WTC11 (cell line): Measurements from ENCODE around the gene SMAD6. TPM values are rescaled to one million over a fixed set of nuclear protein-coding genes. Genes with fewer than 3 reads are reported as not detected.

ENCODE experiments used
- ATAC-seq: fragments of 200-7000 bp; cut with Tn5 transposase; 2 replicates; pipeline ENCODE4 v1.10.0; 2021; ENCODE audit warnings: mild to moderate bottlenecking, moderate library complexity
- CTCF ChIA-PET: fragments of 300-600 bp; sonication (Branson Sonifier 250); formaldehyde crosslinking; loops from one replicate; lab custom pipeline; 2021; ENCODE audit warnings: antibody characterized with exemption; lab: Charles Lee
- POLR2A ChIA-PET: fragments of 350-600 bp; sonication (Branson Sonifier 250); formaldehyde crosslinking; loops from one replicate; lab custom pipeline; 2021; ENCODE audit warnings: antibody characterized with exemption; lab: Charles Lee
- DNase-seq: peaks from one replicate; pipeline ENCODE4 v3.0.0; 2021; ENCODE audit warnings: low spot score
- H3K27ac Mint-ChIP-seq: 2 replicates; pipeline ENCODE4 v1.8.0; 2021; ENCODE audit warnings: mixed read lengths
- H3K27me3 Mint-ChIP-seq: 2 replicates; pipeline ENCODE4 v1.8.0; 2021; ENCODE audit warnings: low read depth, mild to moderate bottlenecking, moderate library complexity, mixed read lengths
- H3K36me3 Mint-ChIP-seq: 2 replicates; pipeline ENCODE4 v1.8.0; 2021; ENCODE audit warnings: mixed read lengths
- H3K4me1 Mint-ChIP-seq: 2 replicates; pipeline ENCODE4 v1.8.0; 2022; ENCODE audit warnings: mixed read lengths
- H3K4me3 Mint-ChIP-seq: 2 replicates; pipeline ENCODE4 v1.8.0; 2021; ENCODE audit warnings: mild to moderate bottlenecking, moderate library complexity, mixed read lengths
- H3K9me3 Mint-ChIP-seq: 2 replicates; pipeline ENCODE4 v1.8.0; 2021; ENCODE audit warnings: mixed read lengths
- GTF2I ChIP-seq: fragments of 250-450 bp; sonication (Bioruptor Pico); conservative IDR thresholded peaks from 2 replicates; pipeline ENCODE4 v1.4.0; 2021; ENCODE audit warnings: mild to moderate bottlenecking
- IRF2 ChIP-seq: sonication (generic); formaldehyde crosslinking; IDR thresholded peaks from 2 replicates; pipeline ENCODE4 v1.8.0; 2022; ENCODE audit warnings: low read depth, missing genetic modification reagents, borderline replicate concordance
- JAZF1 ChIP-seq: fragments of 250-450 bp; sonication (Bioruptor Pico); IDR thresholded peaks from 2 replicates; pipeline ENCODE4 v1.9.0; 2021; ENCODE audit warnings: moderate library complexity, mild to moderate bottlenecking, inconsistent platforms
- MXD4 ChIP-seq: fragments of 250-450 bp; sonication (Bioruptor Pico); IDR thresholded peaks from 2 replicates; pipeline ENCODE4 v1.8.0; 2021; ENCODE audit warnings: mild to moderate bottlenecking, moderate library complexity, borderline replicate concordance
- RORB ChIP-seq: fragments of 250-450 bp; sonication (Bioruptor Pico); IDR thresholded peaks from 2 replicates; pipeline ENCODE4 v1.9.0; 2021; ENCODE audit warnings: mild to moderate bottlenecking
- TCF7 ChIP-seq: sonication (generic); formaldehyde crosslinking; IDR thresholded peaks from 2 replicates; pipeline ENCODE4 v1.8.0; 2022; ENCODE audit warnings: mild to moderate bottlenecking, low read depth, missing genetic modification reagents, moderate library complexity
- TP53 ChIP-seq: sonication (generic); formaldehyde crosslinking; IDR thresholded peaks from 2 replicates; pipeline ENCODE4 v1.8.1; 2023; ENCODE audit warnings: mild to moderate bottlenecking, missing genetic modification reagents
- ZNF232 ChIP-seq: sonication (generic); formaldehyde crosslinking; IDR thresholded peaks from 2 replicates; pipeline ENCODE4 v1.8.0; 2022; ENCODE audit warnings: mild to moderate bottlenecking, missing genetic modification reagents
- ZNF396 ChIP-seq: fragments of 250-450 bp; sonication (Bioruptor Pico); IDR thresholded peaks from 2 replicates; pipeline ENCODE4 v1.8.0; 2021; ENCODE audit warnings: mild to moderate bottlenecking, moderate library complexity, borderline replicate concordance
- total RNA-seq: library from RNA; stranded (reverse); gene quantifications from 3 replicates; pipeline ENCODE4 v1.2.3, GENCODE V29; 2021
- TF ChIP-seq, protein P1 (sequence below): sonication (generic); formaldehyde crosslinking; IDR thresholded peaks from 2 replicates; pipeline ENCODE4 v1.8.0; 2023; ENCODE audit warnings: missing genetic modification reagents
- TF ChIP-seq, protein P2 (sequence below): sonication (generic); formaldehyde crosslinking; IDR thresholded peaks from 2 replicates; pipeline ENCODE4 v1.8.0; 2022; ENCODE audit warnings: mild to moderate bottlenecking, missing genetic modification reagents
- TF ChIP-seq, protein P3 (sequence below): sonication (generic); formaldehyde crosslinking; IDR thresholded peaks from 2 replicates; pipeline ENCODE4 v1.8.1; 2023; ENCODE audit warnings: mild to moderate bottlenecking, missing genetic modification reagents
- TF ChIP-seq, protein P4 (sequence below): sonication (generic); formaldehyde crosslinking; IDR thresholded peaks from 2 replicates; pipeline ENCODE4 v1.8.1; 2022; ENCODE audit warnings: mild to moderate bottlenecking, missing genetic modification reagents, moderate library complexity, borderline replicate concordance
- TF ChIP-seq, protein P5 (sequence below): sonication (generic); formaldehyde crosslinking; IDR thresholded peaks from 2 replicates; pipeline ENCODE4 v1.8.1; 2022; ENCODE audit warnings: mild to moderate bottlenecking, moderate library complexity, missing genetic modification reagents
- TF ChIP-seq, protein P6 (sequence below): sonication (generic); formaldehyde crosslinking; IDR thresholded peaks from 2 replicates; pipeline ENCODE4 v1.8.1; 2023; ENCODE audit warnings: mild to moderate bottlenecking, missing genetic modification reagents, borderline replicate concordance
- TF ChIP-seq, protein P7 (sequence below): sonication (generic); formaldehyde crosslinking; IDR thresholded peaks from 2 replicates; pipeline ENCODE4 v1.8.1; 2022; ENCODE audit warnings: low read depth, mild to moderate bottlenecking, moderate library complexity, missing genetic modification reagents, borderline replicate concordance
- TF ChIP-seq, protein P8 (sequence below): fragments of 250-450 bp; sonication (Bioruptor Pico); IDR thresholded peaks from 2 replicates; pipeline ENCODE4 v2.1.2; 2022; ENCODE audit warnings: mild to moderate bottlenecking, moderate library complexity
- TF ChIP-seq, protein P9 (sequence below): fragments of 250-450 bp; sonication (Bioruptor Pico); IDR thresholded peaks from 2 replicates; pipeline ENCODE4 v1.9.0; 2021; ENCODE audit warnings: moderate library complexity, mild to moderate bottlenecking, inconsistent platforms, borderline replicate concordance
- TF ChIP-seq, protein P10 (sequence below): fragments of 250-450 bp; sonication (Bioruptor Pico); IDR thresholded peaks from 2 replicates; pipeline ENCODE4 v1.8.0; 2021; ENCODE audit warnings: mild to moderate bottlenecking

SMAD6 gene
- total RNA-seq, 1 experiment from 2014 or later, result 13.9 TPM

DNA sequence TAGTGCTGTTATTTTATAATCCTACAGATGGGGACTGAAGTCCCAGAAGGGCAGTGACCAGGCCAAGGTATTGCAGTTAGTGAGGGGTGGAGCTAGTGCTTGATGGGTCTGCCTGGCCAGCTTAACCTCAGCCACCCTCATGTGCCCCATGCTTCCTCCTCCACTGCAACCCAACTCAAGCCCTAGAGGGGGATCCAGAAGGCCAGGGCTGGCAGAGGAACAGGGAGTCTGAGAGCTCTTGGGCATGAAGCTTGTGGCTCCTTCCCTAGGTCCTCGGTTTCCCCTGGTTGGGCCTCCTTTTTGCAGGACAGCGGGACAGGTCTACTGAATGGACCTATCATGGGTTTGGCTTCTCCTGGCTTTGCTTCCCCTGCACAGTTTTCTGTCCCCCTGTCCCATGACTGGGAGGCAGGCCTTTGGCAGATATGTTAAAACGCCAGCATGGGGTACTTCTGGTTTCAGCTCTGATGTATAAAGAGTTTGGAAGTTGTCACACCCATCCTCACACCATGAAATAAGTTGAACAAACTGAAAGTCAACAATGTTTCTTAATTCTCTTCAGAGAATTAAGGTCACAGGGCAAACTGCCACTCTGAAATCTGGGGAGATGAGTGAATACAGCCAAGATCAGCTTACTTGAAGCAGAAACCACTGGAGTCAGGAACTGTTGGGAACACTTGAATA is 103.3 kb downstream of the SMAD6 start:
- peaks cover 23% of the 10 kb centered on the region for H3K4me1 Mint-ChIP-seq
- no peak for ATAC-seq
- TF ChIP-seq GTF2I (no peak), TP53 (CRISPR knock-in tag) (no peak), JAZF1 (no peak), RORB (CRISPR knock-in tag) (no peak)
- TF ChIP-seq, protein P1, sequence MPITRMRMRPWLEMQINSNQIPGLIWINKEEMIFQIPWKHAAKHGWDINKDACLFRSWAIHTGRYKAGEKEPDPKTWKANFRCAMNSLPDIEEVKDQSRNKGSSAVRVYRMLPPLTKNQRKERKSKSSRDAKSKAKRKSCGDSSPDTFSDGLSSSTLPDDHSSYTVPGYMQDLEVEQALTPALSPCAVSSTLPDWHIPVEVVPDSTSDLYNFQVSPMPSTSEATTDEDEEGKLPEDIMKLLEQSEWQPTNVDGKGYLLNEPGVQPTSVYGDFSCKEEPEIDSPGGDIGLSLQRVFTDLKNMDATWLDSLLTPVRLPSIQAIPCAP (CRISPR knock-in tag), result no peak
- H3K36me3 Mint-ChIP-seq, result no peaks in the 10 kb centered on the region
- CTCF ChIA-PET, result interaction anchor here (0.7 to 1.7 kb wide), 2 partner anchors 16 to 46 kb away, joined by 3 to 5 read pairs; no protein-coding TSS in a partner anchor
- peaks cover 17% of the 10 kb centered on the region for H3K9me3 Mint-ChIP-seq
- no peaks in the 10 kb centered on the region; the same call in 1 of the 2 replicates for H3K27me3 Mint-ChIP-seq
- no peak overlapping the region for H3K27ac Mint-ChIP-seq
- DNase-seq, result no peak
- POLR2A ChIA-PET, result no interaction called here
- H3K4me3 Mint-ChIP-seq, result no peak overlapping the region

DNA sequence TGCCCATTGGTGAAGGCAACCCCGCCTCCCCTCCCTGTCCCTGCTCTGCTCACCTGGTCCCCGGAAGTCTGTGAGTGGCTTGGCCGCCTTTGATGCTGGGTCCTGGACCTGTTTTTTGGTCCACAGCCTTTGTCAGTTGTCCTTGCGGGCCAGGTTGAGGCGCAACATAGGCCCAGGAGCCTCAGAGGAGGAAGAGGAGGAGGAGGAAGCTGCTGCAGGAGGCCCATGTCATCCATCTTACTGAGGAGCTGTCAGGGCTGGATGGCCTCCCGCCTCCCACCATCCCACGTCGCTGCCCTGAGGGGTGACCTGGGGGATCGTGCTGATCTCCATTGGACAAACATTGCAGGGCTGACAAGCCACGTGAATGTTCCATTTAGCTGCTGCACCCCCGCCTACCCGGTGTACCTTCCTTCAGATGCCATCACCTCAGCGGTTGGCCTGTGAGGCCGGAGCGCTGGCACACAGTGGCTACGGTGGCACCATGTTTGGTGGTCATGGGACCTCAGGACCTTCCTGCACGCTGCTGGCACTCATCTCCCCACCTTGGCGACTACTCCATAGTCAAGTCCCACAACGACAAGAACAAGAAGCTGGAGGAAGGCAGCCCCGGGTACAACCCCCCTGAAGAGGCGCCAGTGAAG is 106.3 kb downstream of the SMAD6 start:
- ChIA-PET POLR2A (no interaction called here), CTCF (interaction anchor here (1.1 kb wide), 1 partner anchor 44 kb away, joined by 3 read pairs; no protein-coding TSS in a partner anchor)
- Mint-ChIP-seq H3K27me3 (no peaks in the 10 kb centered on the region; the same call in 1 of the 2 replicates), H3K4me3 (no peak overlapping the region), H3K9me3 (peaks cover 32% of the 10 kb centered on the region), H3K27ac (no peak overlapping the region), H3K36me3 (no peaks in the 10 kb centered on the region; the same call in 1 of the 2 replicates), H3K4me1 (peaks cover 12% of the 10 kb centered on the region)
- ATAC-seq (no peak), DNase-seq (no peak)
- TF ChIP-seq ZNF232, result no peak
- TF ChIP-seq, protein P2, sequence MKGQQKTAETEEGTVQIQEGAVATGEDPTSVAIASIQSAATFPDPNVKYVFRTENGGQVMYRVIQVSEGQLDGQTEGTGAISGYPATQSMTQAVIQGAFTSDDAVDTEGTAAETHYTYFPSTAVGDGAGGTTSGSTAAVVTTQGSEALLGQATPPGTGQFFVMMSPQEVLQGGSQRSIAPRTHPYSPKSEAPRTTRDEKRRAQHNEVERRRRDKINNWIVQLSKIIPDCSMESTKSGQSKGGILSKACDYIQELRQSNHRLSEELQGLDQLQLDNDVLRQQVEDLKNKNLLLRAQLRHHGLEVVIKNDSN, result no peak
- TF ChIP-seq, protein P3, sequence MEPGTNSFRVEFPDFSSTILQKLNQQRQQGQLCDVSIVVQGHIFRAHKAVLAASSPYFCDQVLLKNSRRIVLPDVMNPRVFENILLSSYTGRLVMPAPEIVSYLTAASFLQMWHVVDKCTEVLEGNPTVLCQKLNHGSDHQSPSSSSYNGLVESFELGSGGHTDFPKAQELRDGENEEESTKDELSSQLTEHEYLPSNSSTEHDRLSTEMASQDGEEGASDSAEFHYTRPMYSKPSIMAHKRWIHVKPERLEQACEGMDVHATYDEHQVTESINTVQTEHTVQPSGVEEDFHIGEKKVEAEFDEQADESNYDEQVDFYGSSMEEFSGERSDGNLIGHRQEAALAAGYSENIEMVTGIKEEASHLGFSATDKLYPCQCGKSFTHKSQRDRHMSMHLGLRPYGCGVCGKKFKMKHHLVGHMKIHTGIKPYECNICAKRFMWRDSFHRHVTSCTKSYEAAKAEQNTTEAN (CRISPR knock-in tag), result no peak
- TF ChIP-seq MXD4 (CRISPR knock-in tag), result no peak
- TF ChIP-seq, protein P4, sequence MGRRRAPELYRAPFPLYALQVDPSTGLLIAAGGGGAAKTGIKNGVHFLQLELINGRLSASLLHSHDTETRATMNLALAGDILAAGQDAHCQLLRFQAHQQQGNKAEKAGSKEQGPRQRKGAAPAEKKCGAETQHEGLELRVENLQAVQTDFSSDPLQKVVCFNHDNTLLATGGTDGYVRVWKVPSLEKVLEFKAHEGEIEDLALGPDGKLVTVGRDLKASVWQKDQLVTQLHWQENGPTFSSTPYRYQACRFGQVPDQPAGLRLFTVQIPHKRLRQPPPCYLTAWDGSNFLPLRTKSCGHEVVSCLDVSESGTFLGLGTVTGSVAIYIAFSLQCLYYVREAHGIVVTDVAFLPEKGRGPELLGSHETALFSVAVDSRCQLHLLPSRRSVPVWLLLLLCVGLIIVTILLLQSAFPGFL (CRISPR knock-in tag), result no peak
- TF ChIP-seq, protein P5, sequence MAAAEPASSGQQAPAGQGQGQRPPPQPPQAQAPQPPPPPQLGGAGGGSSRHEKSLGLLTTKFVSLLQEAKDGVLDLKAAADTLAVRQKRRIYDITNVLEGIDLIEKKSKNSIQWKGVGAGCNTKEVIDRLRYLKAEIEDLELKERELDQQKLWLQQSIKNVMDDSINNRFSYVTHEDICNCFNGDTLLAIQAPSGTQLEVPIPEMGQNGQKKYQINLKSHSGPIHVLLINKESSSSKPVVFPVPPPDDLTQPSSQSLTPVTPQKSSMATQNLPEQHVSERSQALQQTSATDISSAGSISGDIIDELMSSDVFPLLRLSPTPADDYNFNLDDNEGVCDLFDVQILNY (CRISPR knock-in tag), result no peak
- TF ChIP-seq, protein P6, sequence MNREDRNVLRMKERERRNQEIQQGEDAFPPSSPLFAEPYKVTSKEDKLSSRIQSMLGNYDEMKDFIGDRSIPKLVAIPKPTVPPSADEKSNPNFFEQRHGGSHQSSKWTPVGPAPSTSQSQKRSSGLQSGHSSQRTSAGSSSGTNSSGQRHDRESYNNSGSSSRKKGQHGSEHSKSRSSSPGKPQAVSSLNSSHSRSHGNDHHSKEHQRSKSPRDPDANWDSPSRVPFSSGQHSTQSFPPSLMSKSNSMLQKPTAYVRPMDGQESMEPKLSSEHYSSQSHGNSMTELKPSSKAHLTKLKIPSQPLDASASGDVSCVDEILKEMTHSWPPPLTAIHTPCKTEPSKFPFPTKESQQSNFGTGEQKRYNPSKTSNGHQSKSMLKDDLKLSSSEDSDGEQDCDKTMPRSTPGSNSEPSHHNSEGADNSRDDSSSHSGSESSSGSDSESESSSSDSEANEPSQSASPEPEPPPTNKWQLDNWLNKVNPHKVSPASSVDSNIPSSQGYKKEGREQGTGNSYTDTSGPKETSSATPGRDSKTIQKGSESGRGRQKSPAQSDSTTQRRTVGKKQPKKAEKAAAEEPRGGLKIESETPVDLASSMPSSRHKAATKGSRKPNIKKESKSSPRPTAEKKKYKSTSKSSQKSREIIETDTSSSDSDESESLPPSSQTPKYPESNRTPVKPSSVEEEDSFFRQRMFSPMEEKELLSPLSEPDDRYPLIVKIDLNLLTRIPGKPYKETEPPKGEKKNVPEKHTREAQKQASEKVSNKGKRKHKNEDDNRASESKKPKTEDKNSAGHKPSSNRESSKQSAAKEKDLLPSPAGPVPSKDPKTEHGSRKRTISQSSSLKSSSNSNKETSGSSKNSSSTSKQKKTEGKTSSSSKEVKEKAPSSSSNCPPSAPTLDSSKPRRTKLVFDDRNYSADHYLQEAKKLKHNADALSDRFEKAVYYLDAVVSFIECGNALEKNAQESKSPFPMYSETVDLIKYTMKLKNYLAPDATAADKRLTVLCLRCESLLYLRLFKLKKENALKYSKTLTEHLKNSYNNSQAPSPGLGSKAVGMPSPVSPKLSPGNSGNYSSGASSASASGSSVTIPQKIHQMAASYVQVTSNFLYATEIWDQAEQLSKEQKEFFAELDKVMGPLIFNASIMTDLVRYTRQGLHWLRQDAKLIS, result no peak
- TF ChIP-seq ZNF396 (CRISPR knock-in tag), result no peak
- no peak for TF ChIP-seq IRF2 (CRISPR knock-in tag)
- TF ChIP-seq, protein P7, sequence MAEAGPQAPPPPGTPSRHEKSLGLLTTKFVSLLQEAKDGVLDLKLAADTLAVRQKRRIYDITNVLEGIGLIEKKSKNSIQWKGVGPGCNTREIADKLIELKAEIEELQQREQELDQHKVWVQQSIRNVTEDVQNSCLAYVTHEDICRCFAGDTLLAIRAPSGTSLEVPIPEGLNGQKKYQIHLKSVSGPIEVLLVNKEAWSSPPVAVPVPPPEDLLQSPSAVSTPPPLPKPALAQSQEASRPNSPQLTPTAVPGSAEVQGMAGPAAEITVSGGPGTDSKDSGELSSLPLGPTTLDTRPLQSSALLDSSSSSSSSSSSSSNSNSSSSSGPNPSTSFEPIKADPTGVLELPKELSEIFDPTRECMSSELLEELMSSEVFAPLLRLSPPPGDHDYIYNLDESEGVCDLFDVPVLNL (CRISPR knock-in tag), result no peak
- TF ChIP-seq, protein P8, sequence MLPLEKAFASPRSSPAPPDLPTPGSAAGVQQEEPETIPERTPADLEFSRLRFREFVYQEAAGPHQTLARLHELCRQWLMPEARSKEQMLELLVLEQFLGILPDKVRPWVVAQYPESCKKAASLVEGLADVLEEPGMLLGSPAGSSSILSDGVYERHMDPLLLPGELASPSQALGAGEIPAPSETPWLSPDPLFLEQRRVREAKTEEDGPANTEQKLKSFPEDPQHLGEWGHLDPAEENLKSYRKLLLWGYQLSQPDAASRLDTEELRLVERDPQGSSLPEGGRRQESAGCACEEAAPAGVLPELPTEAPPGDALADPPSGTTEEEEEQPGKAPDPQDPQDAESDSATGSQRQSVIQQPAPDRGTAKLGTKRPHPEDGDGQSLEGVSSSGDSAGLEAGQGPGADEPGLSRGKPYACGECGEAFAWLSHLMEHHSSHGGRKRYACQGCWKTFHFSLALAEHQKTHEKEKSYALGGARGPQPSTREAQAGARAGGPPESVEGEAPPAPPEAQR (CRISPR knock-in tag), result no peak
- TF ChIP-seq TCF7 (CRISPR knock-in tag), result no peak
- TF ChIP-seq, protein P9, sequence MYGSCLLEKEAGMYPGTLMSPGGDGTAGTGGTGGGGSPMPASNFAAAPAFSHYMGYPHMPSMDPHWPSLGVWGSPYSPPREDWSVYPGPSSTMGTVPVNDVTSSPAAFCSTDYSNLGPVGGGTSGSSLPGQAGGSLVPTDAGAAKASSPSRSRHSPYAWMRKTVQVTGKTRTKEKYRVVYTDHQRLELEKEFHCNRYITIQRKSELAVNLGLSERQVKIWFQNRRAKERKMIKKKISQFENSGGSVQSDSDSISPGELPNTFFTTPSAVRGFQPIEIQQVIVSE (CRISPR knock-in tag), result no peak
- TF ChIP-seq, protein P10, sequence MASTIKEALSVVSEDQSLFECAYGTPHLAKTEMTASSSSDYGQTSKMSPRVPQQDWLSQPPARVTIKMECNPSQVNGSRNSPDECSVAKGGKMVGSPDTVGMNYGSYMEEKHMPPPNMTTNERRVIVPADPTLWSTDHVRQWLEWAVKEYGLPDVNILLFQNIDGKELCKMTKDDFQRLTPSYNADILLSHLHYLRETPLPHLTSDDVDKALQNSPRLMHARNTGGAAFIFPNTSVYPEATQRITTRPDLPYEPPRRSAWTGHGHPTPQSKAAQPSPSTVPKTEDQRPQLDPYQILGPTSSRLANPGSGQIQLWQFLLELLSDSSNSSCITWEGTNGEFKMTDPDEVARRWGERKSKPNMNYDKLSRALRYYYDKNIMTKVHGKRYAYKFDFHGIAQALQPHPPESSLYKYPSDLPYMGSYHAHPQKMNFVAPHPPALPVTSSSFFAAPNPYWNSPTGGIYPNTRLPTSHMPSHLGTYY, result no peak
